IMR-90 (cell line): ENCODE results near the gene EML1. TPM values are rescaled to one million over a fixed set of nuclear protein-coding genes. Genes with fewer than 3 reads are reported as not detected.

ENCODE experiments used
- ATAC-seq: fragments of 200-7000 bp; cut with Tn5 transposase; 2 replicates; pipeline ENCODE4 v1.9.1; 2020; ENCODE audit warnings: low read depth, mild to moderate bottlenecking, moderate library complexity
- BruUV-seq: library from RNA; stranded (reverse); fragments of 400-500 nt; replicated peaks from 2 replicates; lab custom pipeline; 2021; lab: Mats Ljungman, UMichigan
- CTCF ChIA-PET: fragments of 300-600 bp; formaldehyde crosslinking; extraction: SDS; loops from one replicate; lab custom pipeline; 2021; ENCODE audit warnings: antibody characterized with exemption; lab: Yijun Ruan, JAX
- POLR2A ChIA-PET: fragments of 300-600 bp; sonication (Branson Sonifier 250); formaldehyde crosslinking; loops from one replicate; lab custom pipeline; 2022; ENCODE audit warnings: antibody characterized with exemption; ENCODE audit not compliant: unreplicated experiment; lab: Charles Lee
- DNase-seq: peaks from one replicate; pipeline ENCODE4 v3.0.0; 2013
- H2AFZ ChIP-seq: replicated peaks from 2 replicates; pipeline ENCODE3; 2013; ENCODE audit warnings: low read length, mild to moderate bottlenecking; ENCODE audit not compliant: poor library complexity
- H2AK5ac ChIP-seq: 2 replicates; pipeline ENCODE4 v1.6.1; 2013; ENCODE audit warnings: low read depth, low read length, inconsistent platforms
- H2AK9ac ChIP-seq: replicated peaks from 2 replicates; pipeline ENCODE3; 2013; ENCODE audit warnings: mild to moderate bottlenecking, low read depth, low read length, moderate library complexity; ENCODE audit not compliant: poor library complexity
- H2BK120ac ChIP-seq: 2 replicates; pipeline ENCODE4 v1.6.1; 2013; ENCODE audit warnings: low read depth, low read length, inconsistent platforms
- H2BK15ac ChIP-seq: 3 replicates; pipeline ENCODE4 v1.6.1; 2013; ENCODE audit warnings: low read depth, low read length, inconsistent platforms
- H2BK20ac ChIP-seq: 2 replicates; pipeline ENCODE4 v1.6.1; 2013; ENCODE audit warnings: low read depth, mild to moderate bottlenecking, inconsistent platforms, low read length, moderate library complexity
- H2BK5ac ChIP-seq: 2 replicates; pipeline ENCODE4 v1.6.1; 2013; ENCODE audit warnings: mild to moderate bottlenecking, low read depth, low read length, inconsistent platforms; ENCODE audit not compliant: poor library complexity, severe bottlenecking
- H3K14ac ChIP-seq: replicated peaks from 2 replicates; pipeline ENCODE4 v1.6.1; 2013; ENCODE audit warnings: low read depth, low read length, inconsistent platforms
- H3K18ac ChIP-seq: 2 replicates; pipeline ENCODE4 v1.6.1; 2013; ENCODE audit warnings: low read depth, low read length, control low read depth
- H3K23ac ChIP-seq: 2 replicates; pipeline ENCODE4 v1.6.1; 2013; ENCODE audit warnings: low read depth, low read length, inconsistent platforms
- H3K27ac ChIP-seq: 2 replicates; pipeline ENCODE4 v1.5.1; 2013; ENCODE audit warnings: mild to moderate bottlenecking, control low read depth, low read length; ENCODE audit not compliant: insufficient read depth
- H3K27me3 ChIP-seq: 2 replicates; pipeline ENCODE4 v1.6.1; 2013; ENCODE audit warnings: low read length; ENCODE audit not compliant: control insufficient read depth, insufficient read depth
- H3K36me3 ChIP-seq: 2 replicates; pipeline ENCODE4 v1.6.1; 2013; ENCODE audit warnings: low read length, mixed read lengths; ENCODE audit not compliant: control insufficient read depth, insufficient read depth
- H3K4ac ChIP-seq: 2 replicates; pipeline ENCODE4 v1.6.1; 2013; ENCODE audit warnings: low read depth, low read length, inconsistent platforms
- H3K4me1 ChIP-seq: 2 replicates; pipeline ENCODE4 v1.6.1; 2013; ENCODE audit warnings: low read length, mixed read lengths; ENCODE audit not compliant: control insufficient read depth, insufficient read depth
- H3K4me2 ChIP-seq: 2 replicates; pipeline ENCODE4 v1.6.1; 2013; ENCODE audit warnings: low read depth, mild to moderate bottlenecking, control low read depth, low read length, moderate library complexity
- H3K4me3 ChIP-seq: 2 replicates; pipeline ENCODE4 v1.5.1; 2013; ENCODE audit warnings: low read depth, mild to moderate bottlenecking, control low read depth, low read length, moderate library complexity; ENCODE audit not compliant: insufficient read depth
- H3K56ac ChIP-seq: 2 replicates; pipeline ENCODE4 v1.6.1; 2013; ENCODE audit warnings: low read length, inconsistent platforms; ENCODE audit not compliant: insufficient read depth; ENCODE audit errors: extremely low read depth
- H3K79me1 ChIP-seq, 2 experiments: 2 replicates each; pipeline ENCODE4 v1.6.1; 2013; ENCODE audit warnings: low read length in 2 of 2, inconsistent platforms in 1 of 2, low read depth in 1 of 2
- H3K9ac ChIP-seq: 2 replicates; pipeline ENCODE4 v1.6.1; 2013; ENCODE audit warnings: low read depth, low read length, control low read depth
- H3K9me1 ChIP-seq: 2 replicates; pipeline ENCODE4 v1.6.1; 2013; ENCODE audit warnings: low read length, inconsistent platforms; ENCODE audit not compliant: insufficient read depth
- H3K9me3 ChIP-seq: 2 replicates; pipeline ENCODE4 v1.6.1; 2013; ENCODE audit warnings: low read length; ENCODE audit not compliant: control insufficient read depth, insufficient read depth
- H4K20me1 ChIP-seq: 2 replicates; pipeline ENCODE4 v1.6.1; 2013; ENCODE audit warnings: low read length, inconsistent platforms; ENCODE audit not compliant: insufficient read depth
- H4K5ac ChIP-seq: 2 replicates; pipeline ENCODE4 v1.6.1; 2013; ENCODE audit warnings: mild to moderate bottlenecking, low read depth, low read length, control low read depth
- H4K8ac ChIP-seq, 2 experiments: 2 replicates each; pipeline ENCODE4 v1.6.1; 2013; ENCODE audit warnings: low read depth in 2 of 2, low read length in 2 of 2, control low read depth in 1 of 2, inconsistent platforms in 1 of 2
- H4K91ac ChIP-seq: 2 replicates; pipeline ENCODE4 v1.6.1; 2013; ENCODE audit warnings: low read depth, low read length, inconsistent platforms; ENCODE audit not compliant: insufficient read depth
- CEBPB ChIP-seq: IDR thresholded peaks from 2 replicates; pipeline ENCODE4 v1.6.1; 2012; ENCODE audit warnings: low read depth, low read length, improper control_type of control experiment
- CHD1 ChIP-seq: IDR thresholded peaks from 2 replicates; pipeline ENCODE4 v1.6.1; 2012; ENCODE audit warnings: low read depth, low read length, improper control_type of control experiment
- MAFK ChIP-seq: IDR thresholded peaks from 2 replicates; pipeline ENCODE4 v1.6.1; 2012; ENCODE audit warnings: low read depth, low read length, improper control_type of control experiment
- WGBS, 2 experiments: methylation state at CpG; one replicate each; pipeline versions ENCODE4 v1.1.5 to v1.1.7; 2013; ENCODE audit warnings: missing lambda C conversion rate in 2 of 2; ENCODE audit not compliant: insufficient read length in 1 of 2; ENCODE audit errors: extremely low coverage in 2 of 2; 5-methylcytosine and 5-hydroxymethylcytosine counted together
- dilution Hi-C: fragments of 300-500 bp; cut with HindIII; formaldehyde crosslinking; loops from one replicate; pipeline ENCODE4 v1.14.3; 2018; ENCODE audit warnings: low sequenced_read_pairs; ENCODE audit not compliant: unreplicated experiment
- in situ Hi-C: fragments of 300-500 bp; cut with MboI; formaldehyde crosslinking; loops from 3 replicates; pipeline ENCODE4 v1.14.3; 2019; ENCODE audit warnings: low sequenced_read_pairs, inconsistent platforms, mixed read lengths
- intact Hi-C: fragments of 100-400 bp; cut with micrococcal nuclease; formaldehyde crosslinking; loops from 2 replicates; pipeline ENCODE4 v1.10.0; 2022
- polyA plus RNA-seq, 3 experiments: library from polyadenylated mRNA; depleted of rRNA; stranded (reverse); fragments of >200 nt; gene quantifications; 2 replicates each; pipeline ENCODE4 v1.2.3, GENCODE V29; 2012; ENCODE audit warnings: low replicate concordance in 1 of 3
- total RNA-seq: library from RNA; depleted of rRNA; stranded (reverse); fragments of >200 nt; gene quantifications from 2 replicates; pipeline ENCODE4 v1.2.3, GENCODE V29; 2012

EML1 gene
- total and polyA plus RNA-seq, 2 of the 4 experiments (the other 2 are of a cell fraction) = 14.0 to 42.3 TPM

GRCh38 chr14:99763527-99764221 lies 29.5 kb upstream of the EML1 start (continued):
- no peak for TF ChIP-seq MAFK

- no peak for TF ChIP-seq CHD1
- no peak for TF ChIP-seq CEBPB
- in situ Hi-C loops = no loop called here
- no peak overlapping the region for H2BK20ac ChIP-seq
- H3K79me1 ChIP-seq = no peaks in the 10 kb centered on the region
- no peak overlapping the region for H3K18ac ChIP-seq
- no peak overlapping the region for H3K56ac ChIP-seq
- DNase-seq = no peak
- no peak overlapping the region for H3K14ac ChIP-seq
- WGBS, 2 experiments = 92% methylated on average over 8 of the region's 11 CpGs; no CpG with 5 or more reads in 1 of the 2 experiments
- H3K36me3 ChIP-seq = no peaks in the 10 kb centered on the region
- ATAC-seq = no peak
- H3K23ac ChIP-seq = no peak overlapping the region; the same call in 1 of the 2 replicates
- intact Hi-C loops = no loop called here
- no peaks in the 10 kb centered on the region for H4K20me1 ChIP-seq
- H2BK120ac ChIP-seq = no peak overlapping the region
- H4K5ac ChIP-seq = no peak overlapping the region
- peak overlapping the region; percentile 19; the same call in 1 of the 2 replicates for H4K91ac ChIP-seq
- H2AFZ ChIP-seq = peak overlapping the region; percentile 47
- CTCF ChIA-PET = no interaction called here
- H2BK5ac ChIP-seq = no peak overlapping the region
- peak overlapping the region; percentile 47; the same call in 1 of the 2 replicates for H3K4ac ChIP-seq
- no peak overlapping the region for H3K4me2 ChIP-seq
- POLR2A ChIA-PET = interaction anchor here (0.6 kb wide), 1 partner anchor 32 kb away, joined by 4 read pairs; no protein-coding TSS in a partner anchor
- BruUV-seq = no TSS peak
- H3K27me3 ChIP-seq = no peaks in the 10 kb centered on the region
- H2AK5ac ChIP-seq = peak overlapping the region; percentile 8; the same call in 1 of the 2 replicates
- H3K9me3 ChIP-seq = no peaks in the 10 kb centered on the region
- H3K9ac ChIP-seq = no peak overlapping the region
- H3K27ac ChIP-seq = no peak overlapping the region
- no peaks in the 10 kb centered on the region; the same call in 1 of the 2 replicates for H3K9me1 ChIP-seq
- H3K4me3 ChIP-seq = no peak overlapping the region
- no peak overlapping the region for H4K8ac ChIP-seq
- H2AK9ac ChIP-seq = peak overlapping the region; percentile 36
- no peak overlapping the region; the same call in 2 of the 3 replicates for H2BK15ac ChIP-seq
- H3K4me1 ChIP-seq = peaks cover 7% of the 10 kb centered on the region; the same call in 1 of the 2 replicates
- dilution Hi-C loops = no loop called here
These were observed 28.9 kb upstream of the EML1 start for GRCh38 chr14:99764222-99764706.
